A673 (cell line): ENCODE results near the gene BABAM2. TPM values are rescaled to one million over a fixed set of nuclear protein-coding genes. Genes with fewer than 3 reads are reported as not detected.

Experiments used
- BruUV-seq: library from RNA; stranded (reverse); fragments of 400-500 nt; replicated peaks from 2 replicates; lab custom pipeline; 2021; lab: Mats Ljungman, UMichigan
- CTCF ChIA-PET: fragments of 300-600 bp; sonication (Branson Sonifier 250); formaldehyde crosslinking; loops from one replicate; lab custom pipeline; 2022; ENCODE audit warnings: antibody characterized with exemption; lab: Charles Lee
- POLR2A ChIA-PET: fragments of 300-600 bp; sonication (Branson Sonifier 250); formaldehyde crosslinking; loops from one replicate; lab custom pipeline; 2022; ENCODE audit warnings: antibody characterized with exemption; ENCODE audit not compliant: low non-redundant PET; lab: Charles Lee
- DNase-seq: peaks from one replicate; pipeline ENCODE4 v3.0.0-alpha.2; 2015; ENCODE audit warnings: low spot score
- H3K27ac ChIP-seq: fragments of 200-600 bp; sonication (generic); 2 replicates; pipeline ENCODE4 v1.5.1; 2016; ENCODE audit warnings: mixed run types, low read depth, mild to moderate bottlenecking, mixed read lengths, antibody characterized with exemption, low read length; ENCODE audit not compliant: poor library complexity, severe bottlenecking
- H3K27me3 ChIP-seq: fragments of 200-600 bp; sonication (generic); replicated peaks from 2 replicates; pipeline ENCODE4 v1.6.1; 2017; ENCODE audit warnings: mixed run types, low read depth, mild to moderate bottlenecking, mixed read lengths, antibody characterized with exemption, low read length; ENCODE audit not compliant: insufficient read depth, poor library complexity
- H3K36me3 ChIP-seq: fragments of 200-600 bp; sonication (generic); 2 replicates; pipeline ENCODE4 v1.6.1; 2016; ENCODE audit warnings: mixed run types, mild to moderate bottlenecking, mixed read lengths, antibody characterized with exemption, low read length; ENCODE audit not compliant: insufficient read depth, poor library complexity, severe bottlenecking
- H3K4me1 ChIP-seq: fragments of 200-600 bp; sonication (generic); 2 replicates; pipeline ENCODE4 v1.6.1; 2017; ENCODE audit warnings: mixed run types, mild to moderate bottlenecking, mixed read lengths, antibody characterized with exemption, low read length; ENCODE audit not compliant: insufficient read depth, poor library complexity, severe bottlenecking
- H3K4me3 ChIP-seq: fragments of 200-600 bp; sonication (generic); 2 replicates; pipeline ENCODE4 v1.5.1; 2016; ENCODE audit warnings: low read depth, mixed run types, mild to moderate bottlenecking, mixed read lengths, low read length; ENCODE audit not compliant: poor library complexity, severe bottlenecking
- H3K9me3 ChIP-seq: fragments of 200-600 bp; sonication (generic); 2 replicates; pipeline ENCODE4 v1.6.1; 2016; ENCODE audit warnings: mixed run types, low read depth, mild to moderate bottlenecking, mixed read lengths, antibody characterized with exemption, low read length; ENCODE audit not compliant: poor library complexity, severe bottlenecking
- EZH2 ChIP-seq: fragments of 200-600 bp; sonication (generic); IDR thresholded peaks from 2 replicates; pipeline ENCODE4 v1.6.1; 2017; ENCODE audit warnings: borderline replicate concordance, low read depth, mild to moderate bottlenecking, mixed read lengths, antibody characterized with exemption, low read length; ENCODE audit not compliant: poor library complexity, severe bottlenecking
- intact Hi-C: fragments of 100-400 bp; cut with micrococcal nuclease; formaldehyde crosslinking; loops from one replicate; pipeline ENCODE4 v1.10.0; 2022; ENCODE audit not compliant: unreplicated experiment
- total RNA-seq: library from RNA; stranded (reverse); gene quantifications from 2 replicates; pipeline ENCODE4 v1.2.3, GENCODE V29; 2021
- TF ChIP-seq, protein P1 (sequence below): fragments of 300-800, 200-600 bp; sonication (generic); conservative IDR thresholded peaks from 2 replicates; pipeline ENCODE4 v1.5.1; 2017; ENCODE audit warnings: low read depth, mild to moderate bottlenecking, antibody characterized with exemption, low read length, moderate library complexity, mixed read lengths

The BABAM2 gene
- total RNA-seq, 1 experiment from 2014 or later, result 21.8 TPM

DNA sequence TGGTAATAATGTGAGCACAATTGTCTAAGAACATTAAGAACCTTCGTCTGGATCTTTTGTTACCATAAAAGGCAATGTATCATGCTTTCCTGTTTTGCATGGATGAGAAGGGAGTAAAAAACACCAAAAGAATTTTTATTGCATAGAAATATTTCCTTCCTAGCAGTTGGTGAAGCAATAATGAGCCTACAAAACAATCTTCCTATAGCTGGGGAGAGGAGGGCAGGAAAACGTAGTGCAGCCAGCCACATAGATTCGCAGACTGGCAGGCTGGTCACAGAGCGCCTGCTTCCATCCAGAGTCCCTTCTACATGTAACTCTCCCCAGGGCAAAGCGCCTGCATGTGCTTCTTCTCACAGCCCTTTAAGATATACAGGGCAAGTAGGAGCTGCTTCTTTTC lies 190.4 kb downstream of the BABAM2 start:
- peak; percentile 56 for DNase-seq
- ChIA-PET CTCF (no interaction called here), POLR2A (no interaction called here)
- Histone ChIP-seq H3K9me3 (no peaks in the 10 kb centered on the region), H3K27ac (peak overlapping the region; percentile 69), H3K4me1 (peaks cover 14% of the 10 kb centered on the region), H3K4me3 (no peak overlapping the region), H3K36me3 (no peaks in the 10 kb centered on the region), H3K27me3 (no peaks in the 10 kb centered on the region)
- no peak for TF ChIP-seq EZH2
- TF ChIP-seq, protein P1, sequence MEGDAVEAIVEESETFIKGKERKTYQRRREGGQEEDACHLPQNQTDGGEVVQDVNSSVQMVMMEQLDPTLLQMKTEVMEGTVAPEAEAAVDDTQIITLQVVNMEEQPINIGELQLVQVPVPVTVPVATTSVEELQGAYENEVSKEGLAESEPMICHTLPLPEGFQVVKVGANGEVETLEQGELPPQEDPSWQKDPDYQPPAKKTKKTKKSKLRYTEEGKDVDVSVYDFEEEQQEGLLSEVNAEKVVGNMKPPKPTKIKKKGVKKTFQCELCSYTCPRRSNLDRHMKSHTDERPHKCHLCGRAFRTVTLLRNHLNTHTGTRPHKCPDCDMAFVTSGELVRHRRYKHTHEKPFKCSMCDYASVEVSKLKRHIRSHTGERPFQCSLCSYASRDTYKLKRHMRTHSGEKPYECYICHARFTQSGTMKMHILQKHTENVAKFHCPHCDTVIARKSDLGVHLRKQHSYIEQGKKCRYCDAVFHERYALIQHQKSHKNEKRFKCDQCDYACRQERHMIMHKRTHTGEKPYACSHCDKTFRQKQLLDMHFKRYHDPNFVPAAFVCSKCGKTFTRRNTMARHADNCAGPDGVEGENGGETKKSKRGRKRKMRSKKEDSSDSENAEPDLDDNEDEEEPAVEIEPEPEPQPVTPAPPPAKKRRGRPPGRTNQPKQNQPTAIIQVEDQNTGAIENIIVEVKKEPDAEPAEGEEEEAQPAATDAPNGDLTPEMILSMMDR, result no peak
- intact Hi-C loops, result no loop called here
- BruUV-seq, result no TSS peak

DNA sequence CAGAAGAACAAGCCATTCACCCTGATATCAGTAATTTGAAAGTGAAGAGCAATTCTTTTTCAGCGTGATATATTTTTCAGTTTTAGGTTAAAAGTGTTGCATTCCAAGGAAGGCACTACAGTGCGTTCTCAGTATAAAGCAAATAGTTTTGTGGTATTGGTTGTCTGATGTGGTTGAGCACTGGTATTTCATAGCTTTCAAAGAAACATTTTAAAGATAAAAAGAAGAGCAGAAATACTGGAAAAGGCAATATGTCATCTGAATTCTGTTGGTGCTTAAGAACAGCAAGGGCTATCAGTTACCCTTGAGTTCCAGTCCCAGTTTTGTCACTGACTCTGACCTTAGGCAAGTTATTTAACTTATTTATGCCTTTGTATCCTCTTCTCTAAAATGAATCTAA lies 191.6 kb downstream of the BABAM2 start:
- Histone ChIP-seq H3K36me3 (no peaks in the 10 kb centered on the region), H3K27ac (no peak overlapping the region), H3K4me3 (no peak overlapping the region), H3K9me3 (no peaks in the 10 kb centered on the region), H3K4me1 (peaks cover 14% of the 10 kb centered on the region), H3K27me3 (no peaks in the 10 kb centered on the region)
- intact Hi-C loops, result no loop called here
- DNase-seq, result no peak
- ChIA-PET POLR2A (no interaction called here), CTCF (no interaction called here)
- no TSS peak for BruUV-seq
- TF ChIP-seq, protein P1, result no peak
- no peak for TF ChIP-seq EZH2

DNA sequence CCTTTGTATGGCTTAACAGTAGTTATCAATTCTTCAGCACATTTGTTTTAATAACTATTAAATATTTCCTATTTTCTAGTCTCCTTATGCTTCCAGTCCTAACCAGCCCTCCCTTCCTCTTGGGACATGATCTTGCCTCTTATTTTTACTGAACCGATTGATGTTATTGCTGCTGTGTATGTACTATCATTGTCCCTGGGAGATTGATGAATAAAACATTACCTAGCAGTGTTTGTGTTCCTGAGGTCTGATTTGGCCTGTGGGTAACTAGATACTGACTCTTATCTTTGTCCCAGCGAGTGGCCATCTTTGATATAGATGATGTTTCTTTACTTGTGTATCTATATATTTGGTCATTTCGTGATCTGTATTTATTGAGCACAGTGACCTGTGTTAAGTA lies 192.9 kb downstream of the BABAM2 start:
- no TSS peak for BruUV-seq
- H3K4me3 ChIP-seq, result no peak overlapping the region
- ChIA-PET POLR2A (interaction anchor here (0.6 kb wide), 1 partner anchor 46 kb away, joined by 4 read pairs; no protein-coding TSS in a partner anchor), CTCF (no interaction called here)
- no peaks in the 10 kb centered on the region for H3K36me3 ChIP-seq
- H3K4me1 ChIP-seq, result peaks cover 14% of the 10 kb centered on the region
- intact Hi-C loops, result no loop called here
- H3K27me3 ChIP-seq, result no peaks in the 10 kb centered on the region
- TF ChIP-seq EZH2, result no peak
- TF ChIP-seq, protein P1, result no peak
- no peak overlapping the region for H3K27ac ChIP-seq
- DNase-seq, result no peak
- no peaks in the 10 kb centered on the region for H3K9me3 ChIP-seq
